LNCaP clone FGC (cell line): ENCODE results near the gene HSD11B1.

Experiments
- DNase-seq: peaks from one replicate; pipeline ENCODE4 v3.0.0-alpha.2; 2011; ENCODE audit warnings: low read depth
- H3K4me3 ChIP-seq: 2 replicates; pipeline ENCODE4 v1.5.1; 2011; ENCODE audit warnings: mild to moderate bottlenecking, low read depth, low read length, control low read depth
- CTCF ChIP-seq: IDR thresholded peaks from 2 replicates; pipeline ENCODE4 v1.5.1; 2012; ENCODE audit warnings: mild to moderate bottlenecking; ENCODE audit not compliant: control insufficient read depth, insufficient read depth; ENCODE audit errors: extremely low read depth

The HSD11B1 gene

GRCh38 chr1:209674957-209675564 is 29.6 kb upstream of the HSD11B1 start, which contains the start of gene G0S2:
Gene G0S2 (plus strand): TSS chr1:209675412. CDS start chr1:209675685, 273 bp downstream.
- H3K4me3 ChIP-seq = no peak within 1 kb of the TSS
- no peak for DNase-seq
- TF ChIP-seq CTCF = no peak

- no peak overlapping the region for H3K4me3 ChIP-seq
- no peak for DNase-seq
- TF ChIP-seq CTCF = no peak
Measured at GRCh38 chr1:209675565-209676154, 29.0 kb upstream of the HSD11B1 start.

GRCh38 chr1:209678981-209679539 is 25.6 kb upstream of the HSD11B1 start:
- no peak overlapping the region for H3K4me3 ChIP-seq
- DNase-seq = no peak
- TF ChIP-seq CTCF = no peak

- DNase-seq = no peak
- H3K4me3 ChIP-seq = no peak overlapping the region
- no peak for TF ChIP-seq CTCF
Measured at GRCh38 chr1:209685821-209686220, 18.8 kb upstream of the HSD11B1 start.

GRCh38 chr1:209686322-209686721 is 18.3 kb upstream of the HSD11B1 start:
- DNase-seq = no peak
- H3K4me3 ChIP-seq = no peak overlapping the region
- TF ChIP-seq CTCF = no peak

- H3K4me3 ChIP-seq = no peak overlapping the region
- no peak for TF ChIP-seq CTCF
- no peak for DNase-seq
Measured at GRCh38 chr1:209688746-209689234, 15.9 kb upstream of the HSD11B1 start.
